Esophagus squamous epithelium (tissue), 5 donors: ENCODE results near the gene FOXP1. TPM values are rescaled to one million over a fixed set of nuclear protein-coding genes. Genes with fewer than 3 reads are reported as not detected.

Source experiments
- DNase-seq: peaks from one replicate; lab custom pipeline; 2025; lab: John Stamatoyannopoulos, UW
- H3K27ac ChIP-seq, 4 donors: fragments of 200-600 bp; sonication (generic); one replicate each; pipeline ENCODE4 v1.5.1; 2016 to 2019; ENCODE audit warnings: mild to moderate bottlenecking in 1 of 4
- H3K27me3 ChIP-seq, 4 donors: fragments of 200-600 bp; sonication (generic); 1 replicate in 3 of 4; 2 replicates in 1 of 4; pipeline versions ENCODE4 v1.5.1 to v1.6.0; 2017 to 2021; ENCODE audit warnings: antibody characterized with exemption in 1 of 4
- H3K36me3 ChIP-seq, 3 donors: fragments of 200-600 bp; sonication (generic); one replicate each; pipeline ENCODE4 v1.5.1; 2016 to 2019
- H3K4me1 ChIP-seq, 3 donors: fragments of 200-600 bp; sonication (generic); one replicate each; pipeline ENCODE4 v1.5.1; 2017 to 2019
- H3K4me3 ChIP-seq, 4 donors: fragments of 200-600 bp; sonication (generic); 1 replicate in 3 of 4; 2 replicates in 1 of 4; pipeline ENCODE4 v1.5.1; 2016 to 2019; ENCODE audit warnings: mild to moderate bottlenecking in 2 of 4, moderate library complexity in 1 of 4
- H3K9me3 ChIP-seq, 3 donors: fragments of 200-600 bp; sonication (generic); one replicate each; pipeline ENCODE4 v1.5.1; 2016 to 2019
- POLR2A ChIP-seq, 4 donors: fragments of 450-650 bp; IDR thresholded peaks; one replicate each; pipeline ENCODE4 v1.6.1; 2017; ENCODE audit warnings: antibody characterized with exemption in 4 of 4, mild to moderate bottlenecking in 4 of 4, moderate library complexity in 3 of 4
- WGBS, 2 donors: methylation state at CpG; one replicate each; pipeline ENCODE4 v1.1.5; 2018; 5-methylcytosine and 5-hydroxymethylcytosine counted together
- intact Hi-C: fragments of 100-400 bp; cut with DNase I; formaldehyde crosslinking; loops from one replicate; pipeline ENCODE4 v1.15.0; 2022
- total RNA-seq, 4 donors: library from RNA; depleted of rRNA; stranded (reverse); fragments of >200 nt; gene quantifications; one replicate each; pipeline ENCODE4 v1.1.0, GENCODE V29; 2016
- TF ChIP-seq, protein P1 (sequence below), 6 experiments: fragments of 450-650 bp in 4 of 6; fragments of 200-600 bp in 2 of 6; sonication (generic) in 2 of 6; IDR thresholded peaks; one replicate each; pipeline ENCODE4 v1.5.1; 2016 to 2019; ENCODE audit warnings: antibody characterized with exemption in 6 of 6, mild to moderate bottlenecking in 4 of 6, moderate library complexity in 4 of 6
- donor health status: DM: yes; HTN: yes; CAD: no.

Gene FOXP1
- total RNA-seq, 4 donors from 2014 or later = 49.1 to 124 (median 61.1) TPM

DNA sequence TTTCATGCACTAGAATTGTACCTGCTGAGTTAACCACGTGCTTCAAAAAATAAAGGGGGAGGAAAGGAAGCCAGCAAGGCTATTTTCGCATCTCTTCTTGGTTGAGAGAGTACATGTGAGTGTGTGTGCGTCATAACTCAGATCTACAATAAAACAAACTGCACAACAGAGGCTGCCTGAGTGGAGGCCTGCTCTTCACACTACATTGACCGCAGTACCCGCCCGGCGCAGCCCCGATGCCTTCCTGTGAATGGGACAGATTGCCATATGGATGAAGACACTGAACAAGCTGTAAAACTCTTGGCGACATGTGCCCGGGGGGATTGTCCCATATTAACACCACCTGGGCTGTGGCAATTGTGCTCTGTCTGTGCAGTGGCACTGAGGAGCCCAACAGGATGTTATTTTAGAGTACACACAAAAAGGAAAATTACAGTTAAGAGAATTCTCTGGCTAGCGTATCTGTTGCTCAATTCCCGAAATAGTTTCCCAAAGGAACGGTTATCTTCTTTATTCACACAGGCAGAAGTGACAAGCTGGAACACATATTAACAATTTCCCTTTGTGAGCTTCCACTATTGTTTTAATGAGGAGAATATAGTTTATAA is 551.5 kb downstream of the FOXP1 start:
- H3K36me3 ChIP-seq = peaks cover 0 to 82% (median 0%) of the 10 kb centered on the region in 3 donors
- H3K4me3 ChIP-seq = no peak overlapping the region
- H3K27me3 ChIP-seq = no peaks in the 10 kb centered on the region
- DNase-seq = no peak
- no peaks in the 10 kb centered on the region for H3K9me3 ChIP-seq
- WGBS, 2 donors = 71 to 75% methylated on average over 13 of the region's 13 CpGs
- intact Hi-C loops = no loop called here
- H3K4me1 ChIP-seq = peaks cover 13 to 73% (median 27%) of the 10 kb centered on the region in 3 donors
- TF ChIP-seq POLR2A (IDR thresholded peaks at IDR 0.05) = no peak
- TF ChIP-seq, protein P1, sequence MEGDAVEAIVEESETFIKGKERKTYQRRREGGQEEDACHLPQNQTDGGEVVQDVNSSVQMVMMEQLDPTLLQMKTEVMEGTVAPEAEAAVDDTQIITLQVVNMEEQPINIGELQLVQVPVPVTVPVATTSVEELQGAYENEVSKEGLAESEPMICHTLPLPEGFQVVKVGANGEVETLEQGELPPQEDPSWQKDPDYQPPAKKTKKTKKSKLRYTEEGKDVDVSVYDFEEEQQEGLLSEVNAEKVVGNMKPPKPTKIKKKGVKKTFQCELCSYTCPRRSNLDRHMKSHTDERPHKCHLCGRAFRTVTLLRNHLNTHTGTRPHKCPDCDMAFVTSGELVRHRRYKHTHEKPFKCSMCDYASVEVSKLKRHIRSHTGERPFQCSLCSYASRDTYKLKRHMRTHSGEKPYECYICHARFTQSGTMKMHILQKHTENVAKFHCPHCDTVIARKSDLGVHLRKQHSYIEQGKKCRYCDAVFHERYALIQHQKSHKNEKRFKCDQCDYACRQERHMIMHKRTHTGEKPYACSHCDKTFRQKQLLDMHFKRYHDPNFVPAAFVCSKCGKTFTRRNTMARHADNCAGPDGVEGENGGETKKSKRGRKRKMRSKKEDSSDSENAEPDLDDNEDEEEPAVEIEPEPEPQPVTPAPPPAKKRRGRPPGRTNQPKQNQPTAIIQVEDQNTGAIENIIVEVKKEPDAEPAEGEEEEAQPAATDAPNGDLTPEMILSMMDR (IDR thresholded peaks at IDR 0.05) = no peak
- peak overlapping the region; percentile 1 to 69 (median 58) for H3K27ac ChIP-seq

DNA sequence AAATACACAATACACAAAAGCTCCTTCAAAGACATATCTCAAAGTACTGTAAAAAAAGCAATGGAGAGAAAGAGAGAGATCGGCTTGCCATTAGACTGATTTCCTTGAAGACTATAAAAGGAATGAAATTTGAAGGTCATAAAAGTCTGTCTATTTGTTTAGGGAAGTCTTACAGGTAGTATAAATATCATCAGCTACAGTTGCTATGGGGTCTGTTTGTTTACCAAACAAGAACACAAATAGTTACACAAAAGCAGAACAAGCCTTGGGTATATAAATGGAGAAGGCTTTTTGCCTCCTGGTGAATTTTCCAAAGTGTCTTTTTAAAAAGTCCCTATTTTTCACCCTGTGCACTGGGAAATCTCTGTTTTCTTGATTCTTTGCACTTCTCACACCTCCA is 552.3 kb downstream of the FOXP1 start:
- DNase-seq = no peak
- peak overlapping the region in 3 of 4 donors; percentile 20 to 69 (median 48) for H3K27ac ChIP-seq
- H3K4me1 ChIP-seq = peaks cover 18 to 77% (median 31%) of the 10 kb centered on the region in 3 donors
- no peaks in the 10 kb centered on the region for H3K27me3 ChIP-seq
- intact Hi-C loops = no loop called here
- no peak overlapping the region for H3K4me3 ChIP-seq
- H3K9me3 ChIP-seq = no peaks in the 10 kb centered on the region
- TF ChIP-seq, protein P1 (IDR thresholded peaks at IDR 0.05) = no peak
- TF ChIP-seq POLR2A (IDR thresholded peaks at IDR 0.05) = no peak
- H3K36me3 ChIP-seq = peaks cover 0 to 73% (median 0%) of the 10 kb centered on the region in 3 donors
- WGBS, 2 donors = 71 to 75% methylated on average over 1 of the region's 1 CpG

DNA sequence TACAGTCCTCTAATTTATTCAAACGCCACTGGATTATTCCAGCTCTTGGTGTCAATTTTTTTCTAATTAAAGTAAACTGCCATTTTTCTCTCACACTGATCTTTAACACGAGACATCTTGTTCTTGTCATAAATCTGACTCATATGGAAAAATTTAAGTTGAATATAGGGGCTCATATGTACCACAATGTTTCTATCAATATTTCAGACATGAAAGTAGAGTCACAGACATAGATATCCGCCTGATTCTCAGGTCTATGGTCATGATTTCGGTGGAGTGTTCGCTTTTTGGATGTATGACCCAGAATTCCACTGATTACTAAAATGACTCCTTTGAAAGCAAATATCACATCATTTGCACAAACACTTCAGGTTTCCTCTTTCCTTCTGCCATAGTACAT is 552.8 kb downstream of the FOXP1 start:
- intact Hi-C loops = no loop called here
- H3K4me3 ChIP-seq = no peak overlapping the region
- H3K27me3 ChIP-seq = no peaks in the 10 kb centered on the region
- H3K27ac ChIP-seq = peak overlapping the region in 3 of 4 donors; percentile 20 to 69 (median 48)
- H3K9me3 ChIP-seq = no peaks in the 10 kb centered on the region
- WGBS, 2 donors = 81 to 87% methylated on average over 5 of the region's 5 CpGs
- TF ChIP-seq POLR2A (IDR thresholded peaks at IDR 0.05) = no peak
- TF ChIP-seq, protein P1 (IDR thresholded peaks at IDR 0.05) = no peak
- H3K4me1 ChIP-seq = peaks cover 18 to 77% (median 34%) of the 10 kb centered on the region in 3 donors
- peaks cover 0 to 69% (median 0%) of the 10 kb centered on the region in 3 donors for H3K36me3 ChIP-seq
- no peak for DNase-seq

DNA sequence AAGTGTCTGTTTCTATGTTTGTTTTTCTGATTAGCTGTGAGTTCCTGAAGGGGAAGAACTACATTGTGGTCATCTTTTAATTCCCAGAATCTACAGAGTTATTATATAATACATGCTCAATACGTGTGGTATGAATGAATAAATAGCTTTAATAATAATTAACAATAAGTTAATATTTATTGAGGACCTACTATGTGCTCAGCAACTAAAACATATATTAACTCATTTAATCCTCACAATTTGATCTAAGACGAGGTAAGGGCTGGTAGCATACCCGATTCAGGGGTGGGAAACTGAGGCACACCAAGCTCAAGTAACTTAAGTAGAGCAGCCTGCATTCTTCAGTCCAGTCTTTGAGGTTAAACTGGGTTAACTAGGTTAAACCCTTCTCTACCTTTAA is 553.8 kb downstream of the FOXP1 start:
- H3K9me3 ChIP-seq = no peaks in the 10 kb centered on the region
- H3K27ac ChIP-seq = no peak overlapping the region
- 87 to 92% methylated on average over 3 of the region's 3 CpGs for WGBS, 2 donors
- H3K27me3 ChIP-seq = no peaks in the 10 kb centered on the region
- intact Hi-C loops = no loop called here
- no peak for TF ChIP-seq POLR2A (IDR thresholded peaks at IDR 0.05)
- TF ChIP-seq, protein P1 (IDR thresholded peaks at IDR 0.05) = no peak
- no peak overlapping the region for H3K4me3 ChIP-seq
- H3K4me1 ChIP-seq = peaks cover 18 to 74% (median 31%) of the 10 kb centered on the region in 3 donors
- no peak for DNase-seq
- peaks cover 0 to 59% (median 0%) of the 10 kb centered on the region in 3 donors for H3K36me3 ChIP-seq

DNA sequence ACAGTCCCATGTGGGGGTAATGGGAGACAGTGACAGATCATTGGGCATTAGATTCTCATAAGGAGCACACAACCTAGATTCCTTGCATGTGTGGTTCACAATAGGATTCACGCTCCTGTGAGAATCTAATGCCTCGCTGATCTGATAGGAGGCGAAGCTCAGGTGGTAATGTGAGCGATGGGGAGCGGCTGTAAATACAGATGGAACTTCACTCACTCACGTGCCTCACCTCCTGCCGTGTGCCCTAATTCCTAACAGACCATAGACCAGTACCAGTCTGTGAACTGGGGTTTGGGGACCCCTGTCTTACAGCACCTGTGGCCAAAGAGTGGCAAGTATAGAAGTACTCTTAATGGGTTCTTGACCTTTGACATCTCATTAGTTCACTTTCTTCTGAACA is 554.7 kb downstream of the FOXP1 start:
- 97 to 98% methylated on average over 7 of the region's 7 CpGs for WGBS, 2 donors
- no peaks in the 10 kb centered on the region for H3K9me3 ChIP-seq
- H3K27me3 ChIP-seq = no peaks in the 10 kb centered on the region
- peaks cover 0 to 51% (median 0%) of the 10 kb centered on the region in 3 donors for H3K36me3 ChIP-seq
- no peak overlapping the region for H3K4me3 ChIP-seq
- H3K4me1 ChIP-seq = peaks cover 13 to 64% (median 24%) of the 10 kb centered on the region in 3 donors
- no peak for DNase-seq
- intact Hi-C loops = no loop called here
- no peak overlapping the region for H3K27ac ChIP-seq
- TF ChIP-seq, protein P1 (IDR thresholded peaks at IDR 0.05) = no peak
